Mesendoderm (in vitro differentiated cells): Measurements from ENCODE around the gene STX10.

Experiments used
- DNase-seq: peaks from one replicate; pipeline ENCODE4 v3.0.0; 2013
- H2AK5ac ChIP-seq: 2 replicates; pipeline ENCODE4 v1.6.1; 2013; ENCODE audit warnings: low read length, inconsistent platforms
- H2BK120ac ChIP-seq: 2 replicates; pipeline ENCODE4 v1.6.1; 2013; ENCODE audit warnings: low read depth, mild to moderate bottlenecking, low read length, moderate library complexity, mixed read lengths
- H2BK15ac ChIP-seq: replicated peaks from 2 replicates; pipeline ENCODE4 v1.6.1; 2013; ENCODE audit warnings: low read depth, mild to moderate bottlenecking, moderate library complexity
- H2BK5ac ChIP-seq: 2 replicates; pipeline ENCODE4 v1.6.1; 2013; ENCODE audit warnings: low read length, inconsistent platforms
- H3K18ac ChIP-seq: 2 replicates; pipeline ENCODE4 v1.6.1; 2013; ENCODE audit warnings: mild to moderate bottlenecking, low read length, mixed read lengths
- H3K23ac ChIP-seq: one replicate; pipeline ENCODE4 v1.6.1; 2013; ENCODE audit warnings: low read length
- H3K27ac ChIP-seq: 2 replicates; pipeline ENCODE4 v1.5.1; 2013; ENCODE audit warnings: low read depth, mild to moderate bottlenecking, inconsistent platforms, low read length, moderate library complexity
- H3K27me3 ChIP-seq: 2 replicates; pipeline ENCODE4 v1.6.1; 2013; ENCODE audit warnings: low read length, control low read depth, mild to moderate bottlenecking, inconsistent platforms; ENCODE audit not compliant: insufficient read depth, poor library complexity
- H3K36me3 ChIP-seq: 2 replicates; pipeline ENCODE4 v1.6.1; 2013; ENCODE audit warnings: low read length, inconsistent platforms; ENCODE audit not compliant: control insufficient read depth, insufficient read depth
- H3K4ac ChIP-seq: one replicate; pipeline ENCODE4 v1.6.1; 2013; ENCODE audit warnings: low read depth, mild to moderate bottlenecking, low read length, moderate library complexity
- H3K4me1 ChIP-seq: 2 replicates; pipeline ENCODE4 v1.6.1; 2013; ENCODE audit warnings: low read depth, low read length, inconsistent platforms; ENCODE audit not compliant: control insufficient read depth
- H3K4me2 ChIP-seq: 2 replicates; pipeline ENCODE4 v1.6.1; 2013; ENCODE audit warnings: low read length
- H3K4me3 ChIP-seq: 2 replicates; pipeline ENCODE4 v1.5.1; 2013; ENCODE audit warnings: mild to moderate bottlenecking, low read length
- H3K56ac ChIP-seq: one replicate; pipeline ENCODE4 v1.6.1; 2013; ENCODE audit warnings: low read length
- H3K79me1 ChIP-seq: 2 replicates; pipeline ENCODE4 v1.6.1; 2013; ENCODE audit warnings: low read length, inconsistent platforms
- H3K79me2 ChIP-seq: 2 replicates; pipeline ENCODE4 v1.6.1; 2013; ENCODE audit warnings: mild to moderate bottlenecking, low read length; ENCODE audit not compliant: control insufficient read depth, insufficient read depth
- H3K9ac ChIP-seq: 2 replicates; pipeline ENCODE4 v1.6.1; 2013; ENCODE audit warnings: low read length, inconsistent platforms
- H4K5ac ChIP-seq: one replicate; pipeline ENCODE4 v1.6.1; 2013; ENCODE audit warnings: low read length
- H4K8ac ChIP-seq: one replicate; pipeline ENCODE4 v1.6.1; 2013; ENCODE audit warnings: low read depth, mild to moderate bottlenecking, control low read depth, low read length, moderate library complexity
- WGBS: extraction: QIAGEN DNeasy Blood & Tissue Kit; methylation state at CpG from one replicate; pipeline ENCODE4 v1.1.7; 2013; ENCODE audit warnings: low lambda C conversion rate, missing lambda C conversion rate; ENCODE audit not compliant: insufficient coverage; ENCODE audit errors: extremely low coverage; 5-methylcytosine and 5-hydroxymethylcytosine counted together

STX10 gene

DNA sequence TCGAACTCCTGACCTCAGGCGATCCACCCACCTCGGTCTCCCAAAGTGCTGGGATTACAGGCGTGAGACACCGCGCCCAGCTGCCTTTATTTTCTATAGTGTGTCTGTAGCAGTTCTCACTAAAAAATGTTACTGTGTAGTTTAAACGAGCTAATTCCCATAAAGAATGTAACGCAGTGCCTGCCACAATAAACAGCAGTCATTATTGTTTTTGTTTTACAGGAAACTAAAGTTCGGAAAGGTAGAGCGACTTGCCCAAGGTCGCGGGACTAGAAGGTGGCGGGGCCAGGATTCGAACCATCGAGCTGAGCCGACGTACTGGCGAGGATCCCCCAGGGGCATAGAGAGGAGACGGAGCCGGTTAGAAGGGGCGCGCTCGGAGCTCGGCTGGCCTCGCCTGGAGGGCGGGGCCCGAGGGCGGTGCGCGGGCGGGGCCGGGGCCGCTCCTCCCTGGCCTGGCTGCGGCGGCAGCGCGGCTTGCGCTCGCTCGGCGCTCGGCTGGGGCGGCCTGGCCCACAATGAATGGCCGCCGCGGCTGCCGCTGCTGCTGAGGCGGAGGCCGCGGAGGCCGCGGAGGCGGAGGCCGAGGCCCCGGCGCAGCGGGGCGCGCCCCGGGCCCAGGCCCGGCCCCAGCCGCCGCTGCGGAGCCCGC, 32.3 kb downstream of the STX10 start, which contains the start of gene NACC1:
TSS of gene NACC1 (plus strand) at position 493 of the 652 bp plus-strand sequence. CDS start 16,944 bp downstream, outside the sequence.
- WGBS, result no CpG with 5 or more reads among the region's 65 CpGs
- Histone ChIP-seq H2BK15ac (no peak within 1 kb of the TSS), H3K56ac (peak within 1 kb of the TSS; percentile 99), H3K27ac (peak within 1 kb of the TSS; percentile 98), H2AK5ac (peak within 1 kb of the TSS; percentile 62), H3K27me3 (no peaks in the 10 kb centered on the region), H2BK120ac (peak within 1 kb of the TSS; percentile 98), H3K18ac (peak within 1 kb of the TSS; percentile 99), H3K79me2 (peaks cover 58% of the 10 kb centered on the region), H4K5ac (peak within 1 kb of the TSS; percentile 77), H3K4me2 (peak within 1 kb of the TSS; percentile 69), H3K4me1 (peaks cover 13% of the 10 kb centered on the region), H3K79me1 (peaks cover 20% of the 10 kb centered on the region), H3K9ac (peak within 1 kb of the TSS; percentile 99), H3K4me3 (peak within 1 kb of the TSS; percentile 95), H3K23ac (no peak within 1 kb of the TSS), H3K4ac (peak within 1 kb of the TSS; percentile 100), H2BK5ac (peak within 1 kb of the TSS; percentile 97), H4K8ac (peak within 1 kb of the TSS; percentile 97), H3K36me3 (peaks cover 6% of the 10 kb centered on the region)
- DNase-seq, result peak; percentile 95

- H2BK120ac ChIP-seq, result no peak overlapping the region
- no peak overlapping the region for H3K4me3 ChIP-seq
- H3K56ac ChIP-seq, result peak overlapping the region; percentile 83
- no peak overlapping the region for H2BK15ac ChIP-seq
- no peak overlapping the region for H3K27ac ChIP-seq
- peak overlapping the region; percentile 58 for H3K9ac ChIP-seq
- H3K79me2 ChIP-seq, result peaks cover 52% of the 10 kb centered on the region
- no peaks in the 10 kb centered on the region for H3K27me3 ChIP-seq
- peaks cover 13% of the 10 kb centered on the region for H3K4me1 ChIP-seq
- H3K36me3 ChIP-seq, result peaks cover 12% of the 10 kb centered on the region
- no CpG with 5 or more reads among the region's 20 CpGs for WGBS
- no peak overlapping the region for H4K8ac ChIP-seq
- no peak overlapping the region for H3K18ac ChIP-seq
- no peak overlapping the region for H3K4ac ChIP-seq
- peak overlapping the region; percentile 77 for H4K5ac ChIP-seq
- H2AK5ac ChIP-seq, result peak overlapping the region; percentile 62
- H2BK5ac ChIP-seq, result no peak overlapping the region
- DNase-seq, result no peak
- no peak overlapping the region for H3K23ac ChIP-seq
- H3K4me2 ChIP-seq, result peak overlapping the region; percentile 42
- H3K79me1 ChIP-seq, result peaks cover 25% of the 10 kb centered on the region
These were observed 32.9 kb downstream of the STX10 start for GRCh38 chr19:13117176-13117771.

- Histone ChIP-seq H3K27me3 (no peaks in the 10 kb centered on the region), H4K8ac (peak within 1 kb of the TSS; percentile 5), H3K4me2 (peak within 1 kb of the TSS; percentile 86), H3K4ac (no peak within 1 kb of the TSS), H2BK5ac (no peak within 1 kb of the TSS), H3K56ac (peak within 1 kb of the TSS; percentile 95), H3K36me3 (peaks cover 9% of the 10 kb centered on the region), H3K23ac (no peak within 1 kb of the TSS), H3K18ac (peak within 1 kb of the TSS; percentile 21), H3K79me1 (peaks cover 18% of the 10 kb centered on the region), H3K4me1 (peaks cover 13% of the 10 kb centered on the region), H2AK5ac (peak within 1 kb of the TSS; percentile 62), H3K27ac (peak within 1 kb of the TSS; percentile 51), H2BK15ac (no peak within 1 kb of the TSS), H2BK120ac (no peak within 1 kb of the TSS), H3K4me3 (peak within 1 kb of the TSS; percentile 88), H3K9ac (peak within 1 kb of the TSS; percentile 86), H4K5ac (peak within 1 kb of the TSS; percentile 77), H3K79me2 (peaks cover 45% of the 10 kb centered on the region)
- WGBS, result no CpG with 5 or more reads among the region's 51 CpGs
- peak; percentile 97 for DNase-seq
These were observed 33.6 kb downstream of the STX10 start, which contains the start of gene TRMT1 for GRCh38 chr19:13116282-13117175. TSS of gene TRMT1 (minus strand) at chr19:13116740. CDS start at chr19:13116399, 341 bp downstream.

DNA sequence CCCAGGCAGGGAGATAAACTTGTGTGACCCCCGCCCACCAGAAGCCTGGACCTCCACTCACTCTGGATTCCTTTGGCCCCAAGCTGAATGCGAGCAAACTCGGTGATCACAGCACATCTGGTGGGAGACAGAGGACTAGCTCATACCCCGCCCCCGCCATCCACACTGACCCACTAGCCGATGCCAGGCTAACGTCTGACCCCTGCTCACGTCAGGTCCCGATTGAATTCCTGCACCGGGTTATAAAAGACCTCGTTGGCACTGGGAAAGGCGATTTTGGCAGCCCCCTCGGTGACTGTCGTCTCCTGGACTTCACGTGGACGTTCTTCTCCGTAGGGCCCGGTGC, 34.3 kb downstream of the STX10 start:
- H2AK5ac ChIP-seq, result no peak overlapping the region
- peak overlapping the region; percentile 5 for H4K8ac ChIP-seq
- peaks cover 9% of the 10 kb centered on the region for H3K36me3 ChIP-seq
- H3K4me2 ChIP-seq, result peak overlapping the region; percentile 86
- no peak overlapping the region for H3K4ac ChIP-seq
- H3K27me3 ChIP-seq, result no peaks in the 10 kb centered on the region
- no peak overlapping the region for H2BK120ac ChIP-seq
- peaks cover 13% of the 10 kb centered on the region for H3K4me1 ChIP-seq
- H3K56ac ChIP-seq, result peak overlapping the region; percentile 95
- no peak overlapping the region for H3K23ac ChIP-seq
- H3K79me2 ChIP-seq, result peaks cover 38% of the 10 kb centered on the region
- WGBS, result no CpG with 5 or more reads among the region's 18 CpGs
- H4K5ac ChIP-seq, result no peak overlapping the region
- H3K18ac ChIP-seq, result no peak overlapping the region
- H3K9ac ChIP-seq, result peak overlapping the region; percentile 86
- peak overlapping the region; percentile 88 for H3K4me3 ChIP-seq
- H3K27ac ChIP-seq, result peak overlapping the region; percentile 51
- no peak for DNase-seq
- peaks cover 17% of the 10 kb centered on the region for H3K79me1 ChIP-seq
- H2BK15ac ChIP-seq, result no peak overlapping the region
- no peak overlapping the region for H2BK5ac ChIP-seq

GRCh38 chr19:13112555-13112954, 37.6 kb downstream of the STX10 start:
- H3K23ac ChIP-seq, result no peak overlapping the region
- no peak overlapping the region for H2BK5ac ChIP-seq
- H3K4me1 ChIP-seq, result no peaks in the 10 kb centered on the region
- no peak overlapping the region for H4K8ac ChIP-seq
- H4K5ac ChIP-seq, result no peak overlapping the region
- no peak overlapping the region for H3K9ac ChIP-seq
- WGBS, result no CpG with 5 or more reads among the region's 10 CpGs
- no peak overlapping the region for H3K27ac ChIP-seq
- H3K18ac ChIP-seq, result no peak overlapping the region
- no peak for DNase-seq
- H3K4me2 ChIP-seq, result no peak overlapping the region
- H2BK15ac ChIP-seq, result no peak overlapping the region
- H3K36me3 ChIP-seq, result peaks cover 12% of the 10 kb centered on the region
- no peaks in the 10 kb centered on the region for H3K27me3 ChIP-seq
- peaks cover 12% of the 10 kb centered on the region for H3K79me1 ChIP-seq
- no peak overlapping the region for H2AK5ac ChIP-seq
- H3K79me2 ChIP-seq, result peaks cover 14% of the 10 kb centered on the region
- no peak overlapping the region for H2BK120ac ChIP-seq
- H3K4ac ChIP-seq, result no peak overlapping the region
- H3K56ac ChIP-seq, result no peak overlapping the region
- H3K4me3 ChIP-seq, result no peak overlapping the region
